Cardiac muscle cell (in vitro differentiated cells and primary cell): ENCODE results near the gene KRT6B. TPM values are rescaled to one million over a fixed set of nuclear protein-coding genes. Genes with fewer than 3 reads are reported as not detected.

Experiments
- DNase-seq, 2 donors: peaks; one replicate each; pipeline versions ENCODE4 v3.0.0 to v3.0.0-alpha.2; 2010 to 2017; ENCODE audit warnings: low read depth in 1 of 2, low spot score in 1 of 2
- H3K27ac ChIP-seq: fragments of 200-600 bp; sonication (generic); 2 replicates; pipeline ENCODE4 v1.5.1; 2016
- H3K27me3 ChIP-seq: fragments of 200-600 bp; sonication (generic); 2 replicates; pipeline ENCODE4 v1.6.0; 2016; ENCODE audit warnings: control low read depth
- H3K36me3 ChIP-seq: fragments of 200-600 bp; sonication (generic); 2 replicates; pipeline ENCODE4 v1.5.1; 2016; ENCODE audit warnings: control low read depth
- H3K4me1 ChIP-seq: fragments of 200-600 bp; sonication (generic); 2 replicates; pipeline ENCODE4 v1.8.1; 2017; ENCODE audit warnings: low read depth, mild to moderate bottlenecking, mixed run types
- H3K4me3 ChIP-seq: fragments of 200-600 bp; sonication (generic); 2 replicates; pipeline ENCODE4 v1.5.1; 2016; ENCODE audit warnings: mild to moderate bottlenecking
- H3K9me3 ChIP-seq: fragments of 200-600 bp; sonication (generic); 2 replicates; pipeline ENCODE4 v1.5.1; 2017; ENCODE audit warnings: low read depth, mild to moderate bottlenecking, control low read depth
- polyA plus RNA-seq: library from polyadenylated mRNA; unstranded; fragments of >200 nt; fragmentation: Nextera tagmentation; extraction: Ambion mirVana; gene quantifications from 2 replicates; pipeline ENCODE4 v1.2.1, GENCODE V29; 2016
- total RNA-seq: library from RNA; depleted of rRNA; stranded (reverse); fragments of >200 nt; gene quantifications from 2 replicates; pipeline ENCODE4 v1.2.3, GENCODE V29; 2016
- TF ChIP-seq, protein P1 (sequence below): IDR thresholded peaks from 2 replicates; pipeline ENCODE4 v1.5.1; 2012; ENCODE audit warnings: low read depth, mild to moderate bottlenecking, low read length

KRT6B gene
- total and polyA plus RNA-seq, 2 experiments from 2014 or later, result 0.13 TPM; not detected in 1

DNA sequence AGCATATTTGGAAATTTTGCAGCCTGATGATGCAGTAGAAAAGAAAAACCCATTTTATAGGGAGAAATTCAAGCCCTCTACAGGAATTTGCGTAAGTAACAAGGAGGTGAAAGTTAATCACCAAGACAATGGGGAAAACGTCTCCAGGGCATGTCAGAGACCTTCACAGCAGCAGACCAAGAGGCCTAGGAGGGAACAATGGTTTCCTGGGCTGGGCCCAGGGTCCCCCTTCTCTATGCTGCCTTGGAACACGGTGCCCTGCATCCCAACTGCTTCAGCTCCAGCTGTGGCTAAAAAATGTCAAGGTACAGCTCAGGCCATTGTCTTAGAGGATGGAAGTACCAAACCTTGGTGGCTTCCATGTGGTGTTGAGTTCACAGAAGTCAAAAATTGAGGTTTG is 28.1 kb upstream of the KRT6B start:
- DNase-seq, result no peak
- no peaks in the 10 kb centered on the region for H3K4me1 ChIP-seq
- H3K4me3 ChIP-seq, result no peak overlapping the region
- no peaks in the 10 kb centered on the region for H3K36me3 ChIP-seq
- no peaks in the 10 kb centered on the region for H3K9me3 ChIP-seq
- H3K27ac ChIP-seq, result no peak overlapping the region
- TF ChIP-seq, protein P1, sequence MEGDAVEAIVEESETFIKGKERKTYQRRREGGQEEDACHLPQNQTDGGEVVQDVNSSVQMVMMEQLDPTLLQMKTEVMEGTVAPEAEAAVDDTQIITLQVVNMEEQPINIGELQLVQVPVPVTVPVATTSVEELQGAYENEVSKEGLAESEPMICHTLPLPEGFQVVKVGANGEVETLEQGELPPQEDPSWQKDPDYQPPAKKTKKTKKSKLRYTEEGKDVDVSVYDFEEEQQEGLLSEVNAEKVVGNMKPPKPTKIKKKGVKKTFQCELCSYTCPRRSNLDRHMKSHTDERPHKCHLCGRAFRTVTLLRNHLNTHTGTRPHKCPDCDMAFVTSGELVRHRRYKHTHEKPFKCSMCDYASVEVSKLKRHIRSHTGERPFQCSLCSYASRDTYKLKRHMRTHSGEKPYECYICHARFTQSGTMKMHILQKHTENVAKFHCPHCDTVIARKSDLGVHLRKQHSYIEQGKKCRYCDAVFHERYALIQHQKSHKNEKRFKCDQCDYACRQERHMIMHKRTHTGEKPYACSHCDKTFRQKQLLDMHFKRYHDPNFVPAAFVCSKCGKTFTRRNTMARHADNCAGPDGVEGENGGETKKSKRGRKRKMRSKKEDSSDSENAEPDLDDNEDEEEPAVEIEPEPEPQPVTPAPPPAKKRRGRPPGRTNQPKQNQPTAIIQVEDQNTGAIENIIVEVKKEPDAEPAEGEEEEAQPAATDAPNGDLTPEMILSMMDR, result no peak
- no peaks in the 10 kb centered on the region for H3K27me3 ChIP-seq

DNA sequence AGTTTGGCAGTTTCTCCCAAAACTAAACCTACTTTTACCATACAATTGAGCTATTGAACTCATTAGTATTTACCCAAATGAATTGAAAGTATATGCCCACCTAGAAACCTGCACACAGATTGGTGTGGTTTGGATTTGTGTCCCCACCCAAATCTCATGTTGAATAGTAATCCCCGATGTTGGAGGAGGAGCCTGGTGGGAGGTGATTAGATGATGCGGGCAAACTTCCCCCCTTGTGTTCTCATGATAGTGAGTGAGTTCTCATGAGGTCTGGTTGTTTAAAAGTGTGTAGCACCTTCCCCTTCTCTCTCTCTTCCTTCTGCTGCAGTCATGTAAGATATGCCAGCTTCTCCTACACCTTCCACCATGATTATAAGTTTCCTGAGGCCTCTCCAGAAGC is 25.7 kb upstream of the KRT6B start:
- Histone ChIP-seq H3K9me3 (no peaks in the 10 kb centered on the region), H3K36me3 (no peaks in the 10 kb centered on the region), H3K4me1 (no peaks in the 10 kb centered on the region), H3K27me3 (no peaks in the 10 kb centered on the region), H3K4me3 (no peak overlapping the region), H3K27ac (no peak overlapping the region)
- DNase-seq, result no peak
- TF ChIP-seq, protein P1, result no peak

DNA sequence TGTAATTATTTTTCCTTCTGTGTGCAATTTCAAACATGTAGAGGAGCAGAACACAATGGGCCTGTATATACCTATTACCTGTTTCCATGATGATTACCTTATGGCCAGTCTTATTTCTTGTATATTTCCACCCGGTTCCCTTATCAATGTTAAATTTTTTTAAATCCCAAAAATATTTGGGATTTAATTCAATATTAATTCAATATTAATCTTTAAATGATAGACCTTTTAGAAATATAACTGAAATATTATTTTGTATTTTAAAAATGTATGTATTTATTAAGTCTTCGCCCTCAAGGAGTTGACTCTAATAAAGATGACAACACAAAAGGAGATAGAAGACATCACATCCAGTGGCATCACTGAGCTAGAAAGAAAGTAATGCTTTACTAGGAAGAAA is 22.3 kb upstream of the KRT6B start:
- Histone ChIP-seq H3K4me1 (no peaks in the 10 kb centered on the region), H3K9me3 (no peaks in the 10 kb centered on the region), H3K36me3 (no peaks in the 10 kb centered on the region), H3K4me3 (no peak overlapping the region), H3K27ac (no peak overlapping the region), H3K27me3 (no peaks in the 10 kb centered on the region)
- DNase-seq, result no peak
- TF ChIP-seq, protein P1, result no peak

DNA sequence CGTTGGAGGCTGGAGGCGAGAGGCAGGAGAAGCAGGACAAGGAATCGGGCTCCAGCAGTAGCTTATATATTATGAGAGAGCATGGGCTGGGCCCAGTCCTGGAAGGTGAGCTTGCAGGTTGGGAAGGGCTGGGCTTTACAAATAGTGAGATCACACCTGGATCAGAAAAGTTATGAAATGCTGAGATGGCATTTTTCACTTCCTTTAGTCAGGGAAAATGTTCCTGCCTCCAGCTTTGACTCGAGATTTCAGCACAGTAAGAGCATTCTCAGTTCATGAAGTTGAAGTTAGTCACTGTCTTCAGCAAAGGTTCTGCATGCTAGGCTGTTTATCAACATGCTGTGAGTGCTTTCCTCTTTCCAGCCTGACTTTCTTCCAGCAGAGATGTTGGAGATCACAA is 21.8 kb upstream of the KRT6B start, which contains the start of gene KRT6C:
TSS of gene KRT6C (minus strand) at position 38 of the 400 bp plus-strand sequence. CDS start 68 bp downstream, outside the sequence.
- TF ChIP-seq, protein P1, result no peak
- no peak within 1 kb of the TSS for H3K4me3 ChIP-seq
- H3K9me3 ChIP-seq, result no peaks in the 10 kb centered on the region
- no peak for DNase-seq
- no peaks in the 10 kb centered on the region for H3K4me1 ChIP-seq
- no peak within 1 kb of the TSS for H3K27ac ChIP-seq
- H3K27me3 ChIP-seq, result no peaks in the 10 kb centered on the region
- no peaks in the 10 kb centered on the region for H3K36me3 ChIP-seq

DNA sequence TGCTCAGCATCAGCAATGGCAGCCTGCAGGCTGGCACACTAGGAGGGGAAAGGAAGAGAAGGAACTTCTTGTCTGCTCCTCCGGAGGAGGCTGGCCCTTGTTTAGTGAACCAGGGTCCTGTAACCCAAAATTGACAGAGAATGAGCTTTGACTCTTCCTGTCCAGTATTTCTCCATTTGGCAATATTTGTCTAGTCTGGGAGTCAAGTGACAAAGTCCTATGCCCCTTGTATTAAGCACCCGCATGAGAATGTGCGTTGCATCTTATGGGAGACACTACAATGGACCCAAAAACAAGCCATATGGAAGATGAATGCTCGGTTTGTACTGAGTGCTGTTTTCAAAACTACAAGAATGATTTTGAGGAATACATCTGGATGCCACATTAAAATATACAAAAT is 17.9 kb upstream of the KRT6B start:
- TF ChIP-seq, protein P1, result no peak
- DNase-seq, result no peak
- no peaks in the 10 kb centered on the region for H3K9me3 ChIP-seq
- H3K4me3 ChIP-seq, result no peak overlapping the region
- H3K27me3 ChIP-seq, result no peaks in the 10 kb centered on the region
- H3K4me1 ChIP-seq, result no peaks in the 10 kb centered on the region
- no peaks in the 10 kb centered on the region for H3K36me3 ChIP-seq
- no peak overlapping the region for H3K27ac ChIP-seq

DNA sequence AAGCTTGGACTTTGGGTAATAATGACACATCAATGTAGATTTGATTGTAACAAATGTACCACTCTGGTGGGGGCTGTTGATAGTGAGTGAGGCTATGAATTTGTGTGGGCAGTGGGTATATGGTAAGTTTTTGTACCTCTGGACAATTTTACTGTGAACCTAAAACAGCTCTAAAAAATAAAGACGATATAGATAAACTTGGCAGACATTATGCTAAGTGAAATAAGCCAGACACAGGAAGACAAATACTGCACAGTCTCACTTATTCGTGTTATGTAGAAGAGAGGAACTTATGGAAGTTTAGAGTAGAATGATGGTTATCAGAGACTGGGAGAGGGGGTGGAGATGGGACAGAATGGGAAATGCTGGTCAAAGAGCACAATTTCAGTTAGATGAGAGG is 13.0 kb upstream of the KRT6B start:
- Histone ChIP-seq H3K4me1 (no peaks in the 10 kb centered on the region), H3K27me3 (peaks cover 11% of the 10 kb centered on the region), H3K36me3 (no peaks in the 10 kb centered on the region), H3K4me3 (no peak overlapping the region), H3K27ac (no peak overlapping the region), H3K9me3 (no peaks in the 10 kb centered on the region)
- TF ChIP-seq, protein P1, result no peak
- DNase-seq, result no peak
